NOMO-1 treated with dmso at 0.1 percent for 144 hours (cell line): ENCODE data around the gene WWC1.
A peak's percentile ranks its signal among the peaks of the same experiment; 100 is the strongest.

Experiments used
- DNase-seq: peaks from one replicate; lab custom pipeline; 2025; ENCODE audit not compliant: unreplicated experiment; lab: John Stamatoyannopoulos, UW

Gene WWC1

DNA sequence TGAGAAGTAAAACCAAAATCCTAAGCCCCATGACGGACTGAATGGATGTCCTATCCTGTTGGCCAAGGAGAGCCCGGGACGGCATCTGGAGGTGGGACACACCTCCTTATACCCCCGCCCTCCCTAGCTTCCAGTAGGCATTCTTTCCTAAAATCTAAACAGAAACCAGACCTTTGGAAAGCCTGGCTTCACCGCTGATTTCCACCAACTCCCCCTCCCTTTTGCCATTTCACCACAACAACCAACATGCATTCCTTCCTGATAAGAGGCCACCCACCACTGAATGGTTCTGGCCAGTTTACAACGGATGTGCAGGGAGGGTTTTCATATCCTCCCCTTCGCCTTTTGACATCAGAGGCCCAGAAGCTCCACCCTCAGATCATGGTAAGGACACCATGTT, 185.6 kb downstream of the WWC1 start:
- no peak for DNase-seq

DNA sequence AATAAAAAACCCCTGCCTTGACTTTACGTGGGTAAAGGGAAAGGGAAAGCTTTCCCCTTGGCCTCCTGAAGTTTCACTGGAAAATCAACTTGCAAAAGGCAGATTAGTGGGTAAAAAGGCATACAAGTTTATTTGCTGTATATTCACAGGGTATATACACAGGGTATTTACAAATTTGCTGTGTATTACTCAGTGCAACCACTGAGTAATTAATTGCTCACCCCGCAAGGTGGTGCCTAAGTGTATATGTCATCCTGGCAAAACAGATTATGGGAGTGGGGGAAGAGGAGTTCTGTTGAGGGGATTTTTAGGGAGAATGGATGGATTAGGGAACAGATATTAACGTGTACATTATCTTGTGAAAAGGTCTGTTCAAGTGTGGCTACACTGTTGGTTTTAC, 187.7 kb downstream of the WWC1 start:
- DNase-seq = no peak

DNA sequence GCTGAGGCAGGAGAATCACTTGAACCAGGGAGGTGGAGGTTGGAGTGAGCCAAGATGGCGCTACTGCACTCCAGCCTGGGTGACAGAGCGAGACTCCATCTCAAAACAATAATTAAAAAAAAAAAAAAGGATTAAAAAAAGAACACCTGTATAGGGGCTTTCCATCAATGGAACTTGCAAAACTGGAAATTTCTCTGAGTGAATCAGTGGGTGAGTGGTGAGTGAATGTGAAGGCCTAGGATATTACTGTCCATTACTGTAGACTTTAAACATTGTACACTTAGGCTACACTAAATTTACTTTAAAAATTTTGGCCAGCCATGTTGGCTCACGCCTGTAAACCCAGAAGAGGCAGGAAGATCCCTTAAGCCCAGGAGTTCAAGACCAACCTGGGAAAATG, 189.2 kb downstream of the WWC1 start:
- DNase-seq = no peak

DNA sequence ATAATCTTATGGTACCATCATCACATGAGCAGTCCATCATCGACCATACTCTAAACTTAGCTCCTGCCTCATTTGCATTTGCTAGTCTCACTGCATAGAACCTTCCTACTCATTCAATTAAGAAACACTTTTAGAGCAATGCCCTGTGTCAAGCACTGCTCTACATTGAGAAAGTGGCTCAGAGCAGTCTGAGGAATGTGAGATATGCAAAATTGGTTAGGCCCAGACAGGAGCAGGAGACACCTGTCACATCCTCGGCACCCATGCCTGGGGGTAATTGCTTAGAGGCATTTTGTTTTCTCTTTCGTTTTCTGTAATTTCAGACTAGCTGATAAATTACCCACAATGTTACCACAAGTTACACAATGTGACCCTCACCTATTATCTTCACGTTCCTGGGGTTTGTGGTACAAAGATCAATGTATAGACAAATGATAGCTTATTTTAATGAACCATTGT, 189.9 kb downstream of the WWC1 start:
- DNase-seq = no peak

DNA sequence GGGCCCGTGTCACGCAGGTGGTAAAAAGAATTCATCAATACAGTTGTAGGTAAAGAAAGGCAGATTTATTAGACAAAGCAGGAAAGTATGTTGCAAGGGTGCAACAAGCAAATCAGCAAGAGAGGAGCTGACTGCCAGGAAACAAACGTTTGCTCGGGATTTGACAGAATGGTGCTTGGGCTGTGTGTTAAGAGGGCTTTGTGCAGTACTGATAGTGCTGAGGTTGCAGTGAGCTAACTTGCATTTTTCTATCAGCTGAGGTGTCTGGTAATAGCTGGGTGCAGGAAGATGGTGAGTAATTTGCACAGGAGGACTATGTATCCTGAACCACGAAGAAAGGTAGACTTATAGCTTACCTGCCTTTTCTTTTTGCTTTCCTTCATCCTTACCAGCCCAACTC, 190.9 kb downstream of the WWC1 start:
- no peak for DNase-seq

DNA sequence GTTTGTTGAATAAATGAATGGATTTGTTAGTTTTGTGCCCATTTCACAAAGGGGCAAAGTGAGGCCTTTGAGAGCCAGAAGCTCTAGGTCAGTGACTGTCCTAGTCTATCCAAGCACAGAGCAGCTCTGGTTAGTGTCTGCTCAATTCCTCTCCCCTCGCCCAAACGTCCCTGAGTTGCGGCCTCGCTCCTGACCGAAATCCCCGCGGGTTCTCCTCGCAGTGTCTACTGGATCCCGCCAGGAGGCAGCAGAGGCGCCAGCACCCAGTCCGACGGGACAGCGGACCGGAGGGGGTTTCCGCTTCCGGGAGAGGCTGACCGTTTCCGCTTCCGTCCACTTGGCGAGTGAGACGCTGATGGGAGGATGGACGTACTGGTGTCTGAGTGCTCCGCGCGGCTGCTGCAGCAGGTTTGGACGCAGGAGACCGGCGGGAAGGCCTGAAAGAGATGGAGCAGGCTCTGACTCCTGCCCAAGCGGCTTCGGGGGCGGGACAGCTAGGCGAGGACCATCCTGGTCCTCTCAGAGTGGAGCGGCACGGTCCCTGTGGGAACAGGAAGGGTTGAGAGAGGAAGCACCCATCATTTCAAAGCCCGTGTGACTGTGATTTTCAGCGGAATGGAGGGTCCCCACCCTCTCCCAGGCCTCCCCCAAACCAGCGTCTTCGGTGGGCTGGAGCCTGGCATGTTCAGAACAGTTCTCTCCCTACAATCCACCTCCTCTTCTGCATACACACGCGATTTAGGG, 194.9 kb downstream of the WWC1 start, which contains the start of gene RARS1:
RARS1 (plus strand) TSS at position 336 of the 744 bp plus-strand sequence; CDS start at position 364, 28 bp downstream.
- peak; percentile 86 for DNase-seq

DNA sequence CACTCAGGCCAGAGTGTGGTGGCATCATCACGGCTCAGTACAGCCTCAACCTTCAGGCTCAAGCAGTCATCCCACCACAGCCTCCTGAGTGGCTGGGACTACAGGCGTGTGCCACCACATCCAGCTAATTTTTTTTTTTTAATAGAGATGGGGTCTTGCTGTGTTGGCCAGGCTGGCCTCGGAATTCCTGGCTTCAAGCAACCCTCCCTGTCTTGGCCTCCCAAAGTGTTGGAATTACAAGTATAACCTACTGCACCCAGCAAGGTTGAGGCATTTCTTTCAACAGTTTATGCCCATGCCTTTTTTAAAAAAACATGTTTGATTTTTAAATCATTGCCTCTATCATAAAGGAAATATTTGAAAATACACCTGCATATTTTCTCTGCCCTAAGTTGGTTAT, 197.6 kb downstream of the WWC1 start:
- no peak for DNase-seq

DNA sequence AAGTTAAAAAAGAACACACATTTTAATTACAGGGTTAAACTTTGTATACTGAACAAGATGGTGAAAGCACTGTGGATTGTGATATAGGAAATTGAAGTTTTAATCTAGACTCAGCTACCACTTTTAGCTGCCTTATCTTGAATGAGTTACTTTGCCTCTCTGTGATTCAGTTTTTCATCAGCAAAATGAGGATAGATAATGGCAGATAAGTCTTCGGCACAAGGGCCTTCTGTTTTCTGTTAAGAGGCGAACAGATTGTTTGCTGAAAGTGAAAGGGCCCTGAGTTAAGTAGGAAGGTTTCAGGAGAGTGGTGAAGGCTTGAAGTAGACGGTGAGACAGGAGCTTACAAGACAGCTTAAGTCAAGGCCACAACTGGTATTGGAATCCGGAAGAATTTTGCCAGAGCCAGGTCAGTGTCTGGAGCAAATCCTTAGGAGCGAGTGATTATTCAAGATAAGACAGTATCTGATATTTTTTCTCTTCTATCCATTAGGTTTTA, 202.7 kb downstream of the WWC1 start:
- no peak for DNase-seq

DNA sequence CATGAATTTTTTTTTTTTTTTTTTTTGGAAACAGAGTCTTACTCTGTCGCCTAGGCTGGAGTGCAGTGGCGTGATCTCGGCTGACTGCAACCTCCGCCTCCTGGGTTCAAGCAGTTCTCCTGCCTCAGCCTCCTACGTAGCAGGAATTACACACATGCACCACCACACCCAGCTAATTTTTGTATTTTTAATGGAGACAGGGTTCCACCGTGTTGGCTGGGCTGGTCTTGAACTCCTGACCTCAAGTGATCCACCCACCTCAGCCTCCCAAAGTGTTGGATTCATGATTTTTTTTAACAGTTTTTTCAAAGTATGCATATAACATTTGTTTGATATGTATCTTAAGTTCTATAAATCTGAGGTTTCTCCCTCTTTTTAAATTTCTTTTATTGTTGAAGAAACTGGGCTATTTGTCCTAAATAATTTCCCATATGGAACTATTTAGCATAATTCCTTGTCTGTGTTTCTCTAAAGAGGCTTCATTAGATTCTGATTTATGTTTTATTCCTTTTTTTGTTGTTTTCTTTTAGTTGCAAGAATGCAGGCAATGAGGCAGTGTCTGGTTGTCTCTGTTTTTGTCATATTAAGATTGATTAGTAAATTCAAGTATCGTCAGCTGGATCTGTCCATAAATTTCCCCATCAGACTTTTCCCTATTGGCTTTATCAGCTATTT, 211.3 kb downstream of the WWC1 start:
- no peak for DNase-seq

DNA sequence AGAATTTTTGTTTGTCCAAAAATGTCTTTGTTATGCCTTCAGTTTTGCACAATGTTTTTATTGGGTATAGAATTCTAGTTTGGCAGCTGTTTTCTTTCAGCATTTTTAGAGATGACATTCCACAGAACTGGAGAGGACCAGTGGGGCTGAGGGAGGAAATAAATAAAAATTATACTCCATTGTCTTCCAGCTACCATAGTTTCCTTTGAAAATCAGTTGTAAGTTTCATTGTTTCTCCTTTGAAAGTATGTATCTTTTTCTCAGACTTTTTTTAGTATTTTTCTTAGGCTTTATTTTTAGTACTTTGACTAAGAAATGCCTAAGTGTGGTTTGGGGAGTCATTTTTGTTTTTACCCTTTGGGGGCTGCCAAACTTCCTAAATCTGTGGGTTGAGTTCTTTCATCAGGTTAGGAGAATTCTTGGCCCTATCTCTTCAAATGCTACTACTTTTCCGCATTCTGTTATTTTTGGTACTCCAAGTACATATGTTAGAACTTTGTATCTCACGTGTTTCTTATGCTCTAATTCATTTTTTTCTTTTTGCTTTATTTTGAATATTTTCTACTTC, 222.5 kb downstream of the WWC1 start:
- no peak for DNase-seq
